Muscle layer of duodenum (tissue), 2 donors: Measurements from ENCODE around the gene PLD5.

ENCODE experiments used
- H3K27ac ChIP-seq: one replicate; pipeline ENCODE4 v1.7.0; 2013; ENCODE audit warnings: mild to moderate bottlenecking, low read length
- H3K27me3 ChIP-seq: one replicate; pipeline ENCODE4 v1.7.0; 2013; ENCODE audit warnings: low read depth, mild to moderate bottlenecking, control low read depth, low read length
- H3K36me3 ChIP-seq, 2 donors: one replicate each; pipeline ENCODE4 v1.7.0; 2013; ENCODE audit warnings: low read length in 2 of 2, control low read depth in 1 of 2, mild to moderate bottlenecking in 1 of 2; ENCODE audit not compliant: insufficient read depth in 2 of 2, control insufficient read depth in 1 of 2
- H3K4me1 ChIP-seq, 2 donors: one replicate each; pipeline ENCODE4 v1.7.0; 2013; ENCODE audit warnings: low read length in 2 of 2, mild to moderate bottlenecking in 2 of 2, control low read depth in 1 of 2, moderate library complexity in 1 of 2; ENCODE audit not compliant: insufficient read depth in 2 of 2, control insufficient read depth in 1 of 2
- H3K4me3 ChIP-seq, 2 donors: one replicate each; pipeline ENCODE4 v1.7.0; 2013; ENCODE audit warnings: low read length in 2 of 2, low read depth in 1 of 2, mild to moderate bottlenecking in 1 of 2
- H3K9me3 ChIP-seq, 2 donors: one replicate each; pipeline ENCODE4 v1.7.0; 2013; ENCODE audit warnings: low read length in 2 of 2, control low read depth in 1 of 2, mild to moderate bottlenecking in 1 of 2; ENCODE audit not compliant: control insufficient read depth in 1 of 2
- donor health status: healthy.

PLD5 gene

GRCh38 chr1:242535986-242536385, 11.5 kb upstream of the PLD5 start:
- no peaks in the 10 kb centered on the region for H3K4me1 ChIP-seq
- H3K27ac ChIP-seq, result no peak overlapping the region
- no peaks in the 10 kb centered on the region for H3K9me3 ChIP-seq
- H3K36me3 ChIP-seq, result no peaks in the 10 kb centered on the region
- no peaks in the 10 kb centered on the region for H3K27me3 ChIP-seq
- H3K4me3 ChIP-seq, result no peak overlapping the region

DNA sequence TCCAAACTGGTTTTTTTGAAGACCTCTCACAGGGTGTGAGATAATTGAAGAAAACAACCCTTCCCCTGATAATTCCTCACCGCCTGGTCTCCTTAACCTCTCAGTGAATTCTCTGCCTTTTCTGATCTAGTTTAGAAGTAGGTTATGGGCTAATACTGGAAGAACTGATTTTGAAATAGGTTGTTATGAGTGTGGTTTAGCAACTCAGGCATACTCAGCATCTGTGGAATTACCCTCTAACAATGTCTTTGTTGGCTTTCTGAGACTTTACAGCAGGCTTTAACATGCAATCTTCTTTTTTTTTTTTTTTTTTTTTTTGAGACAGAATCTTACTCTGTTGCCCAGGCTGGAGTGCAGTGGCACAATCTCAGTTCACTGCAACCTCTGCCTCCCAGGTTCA, 10.3 kb upstream of the PLD5 start:
- Histone ChIP-seq H3K4me3 (no peak overlapping the region), H3K27me3 (no peaks in the 10 kb centered on the region), H3K9me3 (no peaks in the 10 kb centered on the region), H3K36me3 (no peaks in the 10 kb centered on the region), H3K4me1 (no peaks in the 10 kb centered on the region), H3K27ac (no peak overlapping the region)

- no peak overlapping the region for H3K27ac ChIP-seq
- H3K9me3 ChIP-seq, result no peaks in the 10 kb centered on the region
- no peak overlapping the region for H3K4me3 ChIP-seq
- peaks cover 4% of the 10 kb centered on the region for H3K27me3 ChIP-seq
- H3K4me1 ChIP-seq, result no peaks in the 10 kb centered on the region
- no peaks in the 10 kb centered on the region for H3K36me3 ChIP-seq
Measured at GRCh38 chr1:242530761-242531160, 6.3 kb upstream of the PLD5 start.

GRCh38 chr1:242525769-242526168, 1.3 kb upstream of the PLD5 start:
- H3K27ac ChIP-seq, result no peak overlapping the region
- no peaks in the 10 kb centered on the region for H3K36me3 ChIP-seq
- no peaks in the 10 kb centered on the region for H3K9me3 ChIP-seq
- peaks cover 29% of the 10 kb centered on the region for H3K27me3 ChIP-seq
- no peak overlapping the region for H3K4me3 ChIP-seq
- peaks cover 0 to 19% of the 10 kb centered on the region in 2 donors for H3K4me1 ChIP-seq

DNA sequence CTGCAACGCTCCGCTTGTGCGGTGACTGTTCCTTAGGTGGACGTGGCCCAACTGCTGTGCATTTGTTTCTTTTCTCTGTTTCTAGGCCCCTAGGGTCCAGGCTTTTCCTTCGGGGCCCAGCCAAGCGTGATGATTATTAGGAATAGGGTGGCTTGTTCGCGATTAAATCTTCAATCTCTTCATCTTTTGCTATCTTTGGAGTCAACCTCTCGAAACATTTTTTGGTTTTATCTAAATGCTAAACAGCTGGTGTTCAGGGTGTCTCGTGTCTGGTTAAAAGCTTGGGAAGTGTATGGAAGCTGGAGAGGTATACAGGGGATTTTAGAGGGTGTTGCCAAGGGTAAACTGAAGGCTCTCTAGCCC, 844 bp upstream of the PLD5 start:
- Histone ChIP-seq H3K27ac (no peak overlapping the region), H3K4me3 (peak overlapping the region in 1 of 2 donors; percentile 62), H3K9me3 (no peaks in the 10 kb centered on the region), H3K4me1 (peaks cover 0 to 19% of the 10 kb centered on the region in 2 donors), H3K27me3 (peaks cover 29% of the 10 kb centered on the region), H3K36me3 (no peaks in the 10 kb centered on the region)

GRCh38 chr1:242523719-242524570, 552 bp downstream of the PLD5 start:
- Histone ChIP-seq H3K27me3 (peaks cover 29% of the 10 kb centered on the region), H3K4me3 (peak overlapping the region in 1 of 2 donors; percentile 61), H3K36me3 (no peaks in the 10 kb centered on the region), H3K27ac (no peak overlapping the region), H3K9me3 (no peaks in the 10 kb centered on the region), H3K4me1 (peaks cover 0 to 19% of the 10 kb centered on the region in 2 donors)

DNA sequence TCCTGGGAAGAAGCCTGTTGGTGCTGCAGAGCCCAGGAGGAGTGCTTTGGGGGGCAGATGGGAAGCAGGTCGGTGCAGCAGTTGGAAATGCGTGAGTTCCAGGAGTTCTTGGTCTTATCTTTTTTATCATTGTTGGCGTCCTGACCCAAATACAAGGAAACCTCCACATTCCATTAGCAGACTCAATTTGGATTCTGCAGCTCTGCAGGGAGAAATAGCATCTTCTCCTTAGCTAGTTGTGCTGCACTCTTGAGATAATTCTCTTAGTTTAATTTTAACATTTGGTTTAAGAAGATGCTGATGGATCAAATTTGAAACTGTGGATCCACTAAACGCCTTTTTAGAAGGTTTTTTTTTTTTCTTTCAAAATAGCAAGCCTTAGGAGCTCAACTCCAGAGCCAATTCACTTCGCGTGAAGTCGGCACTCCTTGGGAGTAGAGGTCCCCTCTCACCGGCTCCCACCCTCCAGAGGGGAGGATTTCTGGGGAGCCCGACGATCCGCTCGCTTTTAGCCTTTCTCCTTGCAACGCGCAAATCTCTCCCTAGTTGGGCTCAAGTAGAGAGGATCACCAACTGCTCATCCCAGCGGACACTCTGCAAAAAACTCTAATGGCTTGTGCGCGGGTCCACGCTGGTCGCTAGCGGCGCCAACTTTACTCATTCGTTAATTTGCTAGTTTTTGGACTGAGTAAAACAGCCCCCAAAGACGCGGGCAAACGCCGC, 1.3 kb downstream of the PLD5 start:
- peak overlapping the region in 1 of 2 donors; percentile 61 for H3K4me3 ChIP-seq
- peaks cover 0 to 19% of the 10 kb centered on the region in 2 donors for H3K4me1 ChIP-seq
- H3K9me3 ChIP-seq, result no peaks in the 10 kb centered on the region
- H3K27ac ChIP-seq, result no peak overlapping the region
- no peaks in the 10 kb centered on the region for H3K36me3 ChIP-seq
- peaks cover 29% of the 10 kb centered on the region for H3K27me3 ChIP-seq

DNA sequence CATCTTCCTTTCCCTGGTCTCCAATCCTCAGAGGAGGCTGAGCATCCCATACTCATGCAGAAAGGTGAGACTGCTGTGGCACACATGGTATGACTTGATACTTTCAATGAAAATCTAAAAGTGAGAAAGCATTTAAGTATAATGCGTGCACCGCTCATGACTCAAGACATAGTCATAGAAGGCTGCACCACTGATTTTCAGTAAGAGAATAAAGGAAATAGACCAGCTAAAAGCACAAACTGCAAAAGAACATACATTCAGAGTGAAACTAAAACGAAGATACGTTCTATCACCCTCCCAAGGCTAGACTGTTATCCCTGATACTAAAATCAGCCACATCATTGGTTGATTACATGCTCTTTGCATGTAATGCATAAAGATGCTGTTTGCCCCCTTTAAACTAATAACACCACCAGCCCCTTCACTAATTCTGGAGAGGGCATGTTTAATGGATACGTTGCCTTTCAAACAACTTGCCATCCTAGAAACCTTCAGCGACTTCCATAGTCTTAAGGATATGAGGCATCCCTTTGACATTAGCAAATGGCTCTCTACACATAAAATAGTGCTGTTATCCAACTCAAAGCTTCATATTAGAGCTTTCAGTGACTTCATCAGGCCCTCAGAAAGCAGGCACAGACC, 2.1 kb downstream of the PLD5 start:
- Histone ChIP-seq H3K36me3 (no peaks in the 10 kb centered on the region), H3K4me1 (peaks cover 0 to 19% of the 10 kb centered on the region in 2 donors), H3K27ac (no peak overlapping the region), H3K9me3 (no peaks in the 10 kb centered on the region), H3K27me3 (peaks cover 29% of the 10 kb centered on the region), H3K4me3 (no peak overlapping the region)

- Histone ChIP-seq H3K36me3 (no peaks in the 10 kb centered on the region), H3K4me1 (no peaks in the 10 kb centered on the region), H3K4me3 (no peak overlapping the region), H3K27ac (no peak overlapping the region), H3K9me3 (peaks cover 0 to 2% of the 10 kb centered on the region in 2 donors), H3K27me3 (no peaks in the 10 kb centered on the region)
Measured at GRCh38 chr1:242515555-242515954, 8.9 kb downstream of the PLD5 start.

DNA sequence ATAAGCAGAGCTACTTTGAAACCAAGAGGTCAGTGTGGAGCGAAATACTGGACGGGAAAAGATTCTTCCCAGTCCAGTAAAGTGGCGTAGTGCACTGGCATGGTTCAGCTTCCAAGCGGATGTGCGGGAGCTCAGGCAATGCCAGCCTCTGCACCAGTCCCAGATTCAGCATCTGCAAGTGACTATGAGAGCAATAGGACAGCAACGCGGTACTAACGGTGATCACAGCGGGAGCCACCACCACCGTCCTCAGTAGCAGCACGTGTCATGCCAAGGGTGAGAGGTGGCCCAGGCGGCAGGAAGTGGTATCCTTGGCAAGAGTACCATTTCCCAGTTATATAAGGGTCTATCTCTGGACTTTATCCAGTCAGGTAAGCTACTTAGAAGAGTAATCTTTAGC, 17.8 kb downstream of the PLD5 start:
- no peaks in the 10 kb centered on the region for H3K36me3 ChIP-seq
- H3K4me1 ChIP-seq, result no peaks in the 10 kb centered on the region
- H3K9me3 ChIP-seq, result no peaks in the 10 kb centered on the region
- H3K27ac ChIP-seq, result no peak overlapping the region
- H3K27me3 ChIP-seq, result no peaks in the 10 kb centered on the region
- no peak overlapping the region for H3K4me3 ChIP-seq

- H3K27ac ChIP-seq, result no peak overlapping the region
- no peaks in the 10 kb centered on the region for H3K4me1 ChIP-seq
- no peaks in the 10 kb centered on the region for H3K36me3 ChIP-seq
- no peak overlapping the region for H3K4me3 ChIP-seq
- no peaks in the 10 kb centered on the region for H3K27me3 ChIP-seq
- no peaks in the 10 kb centered on the region for H3K9me3 ChIP-seq
Measured at GRCh38 chr1:242489545-242489944, 35.0 kb downstream of the PLD5 start.
